ENCODE results near the gene HCAR2.
"Not testable (repeated sequence)": the region's sequence is repeated elsewhere in the genome, so short reads cannot be mapped to it uniquely, and the experiment has no call there.

The HCAR2 gene

GRCh38 chr12:122665349-122665748 lies 37.8 kb downstream of the HCAR2 start:
- no peak for DNase-seq (ENCODE audit: low read depth)

- no peak for DNase-seq (ENCODE audit: low read depth)
These were observed 41.2 kb downstream of the HCAR2 start for GRCh38 chr12:122661938-122662337.

- DNase-seq (ENCODE audit: low read depth), result no peak
These were observed 41.9 kb downstream of the HCAR2 start for GRCh38 chr12:122661246-122661645.

GRCh38 chr12:122659579-122659978 lies 43.6 kb downstream of the HCAR2 start:
- no peak for DNase-seq (ENCODE audit: low read depth)

- DNase-seq (ENCODE audit: low read depth), result no peak
These were observed 46.9 kb downstream of the HCAR2 start for GRCh38 chr12:122656298-122656697.

- DNase-seq (ENCODE audit: low read depth), result not testable (repeated sequence)
These were observed 49.9 kb downstream of the HCAR2 start for GRCh38 chr12:122653291-122653690.

- no peak for DNase-seq (ENCODE audit: low read depth)
These were observed 51.5 kb downstream of the HCAR2 start for GRCh38 chr12:122651520-122652224.

All from stimulated activated CD8-positive, alpha-beta memory T cell treated with anti-CD3 and anti-CD28 coated beads, Interleukin-12 subunit alpha, Interleukin-12 subunit beta, amount 100 ng/mL, for 4 hours (primary cell).